Measurements from ENCODE around the gene HDAC3.

DNA sequence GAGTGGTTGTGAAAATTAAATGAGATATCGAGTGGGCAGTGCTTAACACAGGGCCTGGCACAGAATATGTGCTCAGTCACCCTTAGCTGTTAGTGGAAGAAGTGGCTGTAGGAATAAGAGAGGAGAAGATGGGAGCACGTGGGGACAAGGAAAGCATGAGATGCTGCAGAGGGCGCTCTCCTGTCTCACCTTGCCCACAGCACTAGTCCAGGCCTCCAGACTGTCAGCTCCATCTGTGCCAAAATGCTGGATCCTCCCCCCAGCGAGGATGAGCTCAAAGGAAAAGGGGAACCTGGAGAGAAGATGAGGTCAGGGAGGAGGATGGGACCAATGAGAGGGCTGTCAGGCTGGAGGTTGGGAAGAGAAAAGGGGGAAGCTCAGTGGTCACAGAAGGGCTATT is 32.9 kb upstream of the HDAC3 start:
- TF ChIP-seq, protein P1, sequence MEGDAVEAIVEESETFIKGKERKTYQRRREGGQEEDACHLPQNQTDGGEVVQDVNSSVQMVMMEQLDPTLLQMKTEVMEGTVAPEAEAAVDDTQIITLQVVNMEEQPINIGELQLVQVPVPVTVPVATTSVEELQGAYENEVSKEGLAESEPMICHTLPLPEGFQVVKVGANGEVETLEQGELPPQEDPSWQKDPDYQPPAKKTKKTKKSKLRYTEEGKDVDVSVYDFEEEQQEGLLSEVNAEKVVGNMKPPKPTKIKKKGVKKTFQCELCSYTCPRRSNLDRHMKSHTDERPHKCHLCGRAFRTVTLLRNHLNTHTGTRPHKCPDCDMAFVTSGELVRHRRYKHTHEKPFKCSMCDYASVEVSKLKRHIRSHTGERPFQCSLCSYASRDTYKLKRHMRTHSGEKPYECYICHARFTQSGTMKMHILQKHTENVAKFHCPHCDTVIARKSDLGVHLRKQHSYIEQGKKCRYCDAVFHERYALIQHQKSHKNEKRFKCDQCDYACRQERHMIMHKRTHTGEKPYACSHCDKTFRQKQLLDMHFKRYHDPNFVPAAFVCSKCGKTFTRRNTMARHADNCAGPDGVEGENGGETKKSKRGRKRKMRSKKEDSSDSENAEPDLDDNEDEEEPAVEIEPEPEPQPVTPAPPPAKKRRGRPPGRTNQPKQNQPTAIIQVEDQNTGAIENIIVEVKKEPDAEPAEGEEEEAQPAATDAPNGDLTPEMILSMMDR (conservative IDR thresholded peaks at IDR 0.05 in 1 of 2, IDR thresholded peaks at IDR 0.05 in 1 of 2; ENCODE audit: extremely low read depth in 1 of 2, insufficient read depth in 1 of 2, low read depth in 1 of 2, low read length in 2 of 2), result no peak
- TF ChIP-seq EZH2 (IDR thresholded peaks at IDR 0.05; ENCODE audit: borderline replicate concordance, low read length), result no peak
